DOHH2 (cell line): ENCODE data around the gene ADK.

ENCODE experiments used
- H3F3A ChIP-seq: fragments of 200-600 bp; sonication (generic), shearing (Covaris generic); 2 replicates; pipeline ENCODE4 v1.6.0; 2016; ENCODE audit warnings: antibody characterized with exemption, mild to moderate bottlenecking; ENCODE audit not compliant: control insufficient read depth, insufficient read depth
- H3K27ac ChIP-seq: fragments of 200-600 bp; sonication (generic); 2 replicates; pipeline ENCODE4 v1.5.1; 2014; ENCODE audit warnings: low read depth, mild to moderate bottlenecking, low read length, moderate library complexity
- H3K27me3 ChIP-seq: fragments of 200-600 bp; sonication (generic); 2 replicates; pipeline ENCODE4 v1.6.1; 2014; ENCODE audit warnings: mild to moderate bottlenecking, low read length, mixed read lengths; ENCODE audit not compliant: control insufficient read depth
- H3K36me3 ChIP-seq: fragments of 200-600 bp; sonication (generic); 2 replicates; pipeline ENCODE4 v1.6.1; 2014; ENCODE audit warnings: mild to moderate bottlenecking, low read length, moderate library complexity, mixed read lengths; ENCODE audit not compliant: control insufficient read depth
- H3K4me1 ChIP-seq: fragments of 200-600 bp; sonication (generic); 2 replicates; pipeline ENCODE4 v1.6.1; 2014; ENCODE audit warnings: mild to moderate bottlenecking, low read length, mixed read lengths; ENCODE audit not compliant: control insufficient read depth
- H3K4me2 ChIP-seq: fragments of 200-600 bp; sonication (generic); 2 replicates; pipeline ENCODE4 v1.6.0; 2014; ENCODE audit warnings: mild to moderate bottlenecking, low read length, moderate library complexity
- H3K4me3 ChIP-seq: fragments of 200-600 bp; sonication (generic); 2 replicates; pipeline ENCODE4 v1.5.1; 2014; ENCODE audit warnings: mild to moderate bottlenecking, low read length, mixed read lengths
- H3K79me2 ChIP-seq: fragments of 200-600 bp; sonication (generic); 2 replicates; pipeline ENCODE4 v1.6.1; 2014; ENCODE audit warnings: mild to moderate bottlenecking, low read length, mixed read lengths; ENCODE audit not compliant: control insufficient read depth
- H3K9me2 ChIP-seq: fragments of 200-600 bp; sonication (generic); replicated peaks from 2 replicates; pipeline ENCODE4 v1.6.1; 2014; ENCODE audit warnings: mild to moderate bottlenecking, low read length, mixed read lengths; ENCODE audit not compliant: control insufficient read depth
- H3K9me3 ChIP-seq: fragments of 200-600 bp; sonication (generic); 2 replicates; pipeline ENCODE4 v1.6.1; 2014; ENCODE audit warnings: antibody characterized with exemption, low read length, mixed read lengths; ENCODE audit not compliant: control insufficient read depth, insufficient read depth
- H4K20me1 ChIP-seq: fragments of 200-600 bp; sonication (generic); 2 replicates; pipeline ENCODE4 v1.6.0; 2014; ENCODE audit warnings: low read depth, mild to moderate bottlenecking, antibody characterized with exemption, low read length, moderate library complexity; ENCODE audit not compliant: control insufficient read depth, insufficient read depth
- EZH2phosphoT487 ChIP-seq: fragments of 200-600 bp; sonication (generic); IDR thresholded peaks from 2 replicates; pipeline ENCODE4 v1.6.1; 2017; ENCODE audit warnings: borderline replicate concordance, mild to moderate bottlenecking, antibody characterized with exemption, low read length, moderate library complexity, mixed read lengths
- TF ChIP-seq, protein P1 (sequence below): fragments of 200-600 bp; sonication (generic); IDR thresholded peaks from one replicate; pipeline ENCODE4 v1.5.1; 2014; ENCODE audit warnings: antibody characterized with exemption, mild to moderate bottlenecking, low read depth, low read length; ENCODE audit not compliant: poor library complexity, severe bottlenecking

The ADK gene

GRCh38 chr10:74718208-74718607 lies 567.2 kb downstream of the ADK start:
- Histone ChIP-seq H3K4me1 (no peaks in the 10 kb centered on the region), H3F3A (no peaks in the 10 kb centered on the region), H3K27ac (no peak overlapping the region), H3K4me3 (no peak overlapping the region), H3K27me3 (no peaks in the 10 kb centered on the region), H4K20me1 (no peaks in the 10 kb centered on the region), H3K9me3 (peaks cover 8% of the 10 kb centered on the region; the same call in 1 of the 2 replicates), H3K36me3 (no peaks in the 10 kb centered on the region), H3K79me2 (no peaks in the 10 kb centered on the region), H3K9me2 (no peaks in the 10 kb centered on the region), H3K4me2 (no peak overlapping the region)
- TF ChIP-seq, protein P1, sequence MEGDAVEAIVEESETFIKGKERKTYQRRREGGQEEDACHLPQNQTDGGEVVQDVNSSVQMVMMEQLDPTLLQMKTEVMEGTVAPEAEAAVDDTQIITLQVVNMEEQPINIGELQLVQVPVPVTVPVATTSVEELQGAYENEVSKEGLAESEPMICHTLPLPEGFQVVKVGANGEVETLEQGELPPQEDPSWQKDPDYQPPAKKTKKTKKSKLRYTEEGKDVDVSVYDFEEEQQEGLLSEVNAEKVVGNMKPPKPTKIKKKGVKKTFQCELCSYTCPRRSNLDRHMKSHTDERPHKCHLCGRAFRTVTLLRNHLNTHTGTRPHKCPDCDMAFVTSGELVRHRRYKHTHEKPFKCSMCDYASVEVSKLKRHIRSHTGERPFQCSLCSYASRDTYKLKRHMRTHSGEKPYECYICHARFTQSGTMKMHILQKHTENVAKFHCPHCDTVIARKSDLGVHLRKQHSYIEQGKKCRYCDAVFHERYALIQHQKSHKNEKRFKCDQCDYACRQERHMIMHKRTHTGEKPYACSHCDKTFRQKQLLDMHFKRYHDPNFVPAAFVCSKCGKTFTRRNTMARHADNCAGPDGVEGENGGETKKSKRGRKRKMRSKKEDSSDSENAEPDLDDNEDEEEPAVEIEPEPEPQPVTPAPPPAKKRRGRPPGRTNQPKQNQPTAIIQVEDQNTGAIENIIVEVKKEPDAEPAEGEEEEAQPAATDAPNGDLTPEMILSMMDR: no peak
- no peak for TF ChIP-seq EZH2phosphoT487

- no peaks in the 10 kb centered on the region for H3K9me2 ChIP-seq
- TF ChIP-seq EZH2phosphoT487: no peak
- TF ChIP-seq, protein P1: no peak
These were observed 577.2 kb downstream of the ADK start for GRCh38 chr10:74728225-74728624.

DNA sequence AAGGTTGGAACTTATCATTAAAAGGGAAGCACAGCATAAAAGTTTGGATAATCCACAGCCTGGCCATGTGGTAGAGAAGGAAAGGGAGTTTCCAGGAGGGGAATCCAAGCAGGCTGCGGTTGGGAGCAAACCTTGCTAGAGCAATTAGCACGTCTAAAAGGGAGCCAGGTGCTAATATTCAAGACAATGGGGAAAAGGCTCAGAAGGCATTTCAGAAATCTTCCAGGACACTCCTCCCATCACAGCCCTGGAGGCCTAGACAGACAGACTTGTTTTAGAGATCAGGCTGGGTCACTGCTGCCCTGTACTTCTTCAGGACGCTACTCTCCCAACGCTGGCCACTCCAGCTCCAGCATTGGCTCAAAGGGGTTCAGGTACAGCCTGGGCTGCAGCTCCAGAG lies 579.2 kb downstream of the ADK start:
- H3K4me3 ChIP-seq: no peak overlapping the region
- H3K4me1 ChIP-seq: no peaks in the 10 kb centered on the region
- no peaks in the 10 kb centered on the region for H3K36me3 ChIP-seq
- H3K79me2 ChIP-seq: no peaks in the 10 kb centered on the region
- no peaks in the 10 kb centered on the region for H3K9me2 ChIP-seq
- H3K4me2 ChIP-seq: no peak overlapping the region
- H3F3A ChIP-seq: no peaks in the 10 kb centered on the region
- no peak overlapping the region for H3K27ac ChIP-seq
- H3K27me3 ChIP-seq: no peaks in the 10 kb centered on the region
- TF ChIP-seq, protein P1: no peak
- TF ChIP-seq EZH2phosphoT487: no peak
- no peaks in the 10 kb centered on the region for H4K20me1 ChIP-seq
- no peaks in the 10 kb centered on the region for H3K9me3 ChIP-seq

More at GRCh38 chr10:74728225-74728624, 577.2 kb downstream of the ADK start:
- H3K27ac ChIP-seq: no peak overlapping the region
- no peaks in the 10 kb centered on the region for H3K9me3 ChIP-seq
- no peaks in the 10 kb centered on the region for H3K27me3 ChIP-seq
- H3F3A ChIP-seq: no peaks in the 10 kb centered on the region
- no peak overlapping the region for H3K4me2 ChIP-seq
- H4K20me1 ChIP-seq: no peaks in the 10 kb centered on the region
- no peaks in the 10 kb centered on the region for H3K36me3 ChIP-seq
- H3K79me2 ChIP-seq: no peaks in the 10 kb centered on the region
- no peaks in the 10 kb centered on the region for H3K4me1 ChIP-seq
- H3K4me3 ChIP-seq: no peak overlapping the region
